ENCODE data around the gene EEPD1.
"Not testable (repeated sequence)": the region's sequence is repeated elsewhere in the genome, so short reads cannot be mapped to it uniquely, and the experiment has no call there.

Gene EEPD1

DNA sequence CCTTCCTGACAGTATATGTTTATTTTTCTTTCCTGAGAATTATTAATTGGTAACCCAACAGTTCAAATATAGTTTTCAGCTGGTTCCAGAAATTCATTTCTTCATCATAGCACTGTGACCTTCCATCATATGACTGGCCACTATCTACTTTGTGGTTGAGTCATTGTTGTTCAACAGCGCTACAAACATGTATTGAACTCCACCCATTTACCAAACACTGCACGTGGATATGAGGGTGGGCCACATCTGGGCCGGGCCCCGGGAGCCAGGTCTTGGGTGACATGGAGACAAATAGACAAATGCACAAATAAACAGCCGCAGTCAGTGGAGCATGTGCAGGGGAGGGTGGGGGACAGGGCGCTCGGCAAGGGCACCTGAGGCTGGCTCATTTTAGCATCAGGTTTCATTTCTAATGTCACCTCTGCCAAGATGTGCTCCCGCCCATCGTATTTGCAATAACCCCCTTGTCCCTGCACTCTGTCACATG lies 24.0 kb upstream of the EEPD1 start:
- DNase-seq, result no peak

DNA sequence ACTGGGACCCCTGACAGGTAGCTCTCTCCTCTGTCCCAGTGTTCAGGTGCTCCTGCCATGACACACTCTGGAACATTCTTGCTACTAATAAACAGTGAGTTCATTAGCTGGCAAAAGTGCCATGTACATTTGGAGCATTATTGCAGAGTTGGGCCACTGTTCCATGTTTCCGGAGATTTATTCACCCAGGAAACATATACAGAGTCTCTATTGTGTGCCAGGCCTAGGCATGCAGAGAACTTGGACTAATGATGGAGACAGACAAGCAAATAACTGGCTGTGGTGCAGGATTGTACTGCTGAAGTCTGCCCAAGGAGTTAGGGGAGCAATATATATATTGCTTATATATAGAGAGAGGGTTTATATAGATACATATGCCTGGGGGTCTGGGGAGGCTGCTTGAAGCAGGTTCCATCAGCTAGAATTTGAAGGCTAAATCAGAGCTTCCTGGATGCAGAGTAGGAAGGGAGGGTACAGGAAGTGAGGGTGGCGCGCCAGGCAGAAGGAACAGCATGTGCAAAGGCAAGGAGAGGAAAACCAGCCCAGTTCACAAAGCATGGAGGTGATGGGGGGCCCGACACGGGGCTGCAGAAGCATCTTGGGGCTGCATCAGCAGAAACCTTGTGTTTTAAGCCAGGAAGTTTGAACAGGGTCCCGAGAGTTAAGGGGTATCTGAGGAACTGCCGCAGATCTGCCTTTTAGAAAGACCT lies 22.7 kb upstream of the EEPD1 start:
- DNase-seq, result no peak

DNA sequence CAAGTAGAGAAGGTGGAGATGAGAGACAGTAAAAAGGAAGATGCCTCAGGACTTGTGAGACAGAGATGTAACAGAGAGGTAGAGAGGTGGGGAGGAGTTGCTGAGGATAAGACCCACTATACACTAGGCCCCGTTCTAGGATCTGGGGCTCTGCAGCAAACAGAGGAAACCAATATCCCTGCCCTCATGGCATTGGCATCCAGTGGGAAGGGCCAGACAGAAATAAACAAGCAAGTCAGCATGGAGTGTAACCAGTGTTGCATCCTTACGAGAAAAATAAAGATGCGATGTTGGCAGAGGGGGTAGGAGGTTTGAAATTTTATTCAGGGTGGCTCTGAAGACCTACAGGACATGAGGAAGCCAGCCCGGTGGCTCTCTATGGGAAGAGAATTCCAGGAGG lies 22.0 kb upstream of the EEPD1 start:
- no peak for DNase-seq

DNA sequence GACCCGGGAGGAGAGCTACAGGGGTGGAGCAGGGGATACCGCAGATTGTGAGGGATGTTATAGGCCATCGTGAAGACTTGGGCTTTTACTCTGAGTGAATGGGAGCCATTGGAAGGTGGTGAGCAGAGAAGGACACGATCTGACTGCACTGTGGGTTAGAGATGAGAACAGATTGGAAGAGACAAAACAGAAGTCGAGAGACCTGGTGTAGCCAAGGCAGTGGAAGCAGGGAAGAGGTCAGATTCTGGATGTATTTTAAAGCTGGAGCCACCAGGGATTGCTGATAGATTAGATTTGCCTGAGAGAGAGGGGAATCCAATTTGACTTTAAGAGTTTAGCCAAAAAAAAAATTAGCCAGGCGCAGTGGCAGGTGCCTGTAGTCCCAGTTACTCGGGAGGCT lies 21.6 kb upstream of the EEPD1 start:
- DNase-seq, result no peak

DNA sequence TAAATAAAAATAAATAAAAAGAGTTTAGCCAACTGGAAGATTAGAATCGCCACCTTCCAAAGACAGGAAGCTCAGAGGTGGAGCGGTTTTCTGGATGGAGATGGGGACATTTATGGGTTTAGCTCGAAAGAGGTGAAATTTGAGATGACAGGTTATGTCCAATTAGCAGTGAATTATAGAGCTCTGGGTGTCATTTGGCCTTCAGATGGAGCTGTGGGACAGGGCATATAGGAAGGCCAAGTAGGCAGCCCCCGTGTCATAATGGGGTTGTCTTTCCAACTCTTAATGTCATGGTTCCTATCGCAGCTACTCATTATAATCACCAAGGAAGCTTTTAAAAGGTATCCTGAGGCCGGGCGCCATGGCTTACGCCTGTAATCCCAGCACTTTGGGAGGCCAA lies 21.0 kb upstream of the EEPD1 start:
- no peak for DNase-seq

DNA sequence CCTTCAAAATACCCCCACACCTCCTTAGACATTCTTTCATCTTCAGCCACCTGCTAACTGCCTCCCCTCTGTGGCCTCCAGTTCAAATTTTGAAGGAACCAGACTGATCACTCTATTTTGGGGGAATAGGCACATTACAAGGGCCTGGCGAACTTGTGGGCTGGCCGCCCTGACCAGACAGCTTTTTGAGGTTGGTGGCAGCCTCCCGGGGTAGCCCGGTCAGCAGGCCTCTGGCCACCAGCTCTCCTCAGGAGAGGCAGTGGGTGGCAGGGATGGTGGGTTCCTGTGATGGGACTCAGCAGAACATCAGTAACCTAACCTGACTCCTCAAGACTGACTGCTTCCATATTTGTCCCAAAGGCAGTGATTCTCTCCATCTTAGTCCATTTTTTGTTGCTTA lies 17.4 kb upstream of the EEPD1 start:
- DNase-seq, result no peak

DNA sequence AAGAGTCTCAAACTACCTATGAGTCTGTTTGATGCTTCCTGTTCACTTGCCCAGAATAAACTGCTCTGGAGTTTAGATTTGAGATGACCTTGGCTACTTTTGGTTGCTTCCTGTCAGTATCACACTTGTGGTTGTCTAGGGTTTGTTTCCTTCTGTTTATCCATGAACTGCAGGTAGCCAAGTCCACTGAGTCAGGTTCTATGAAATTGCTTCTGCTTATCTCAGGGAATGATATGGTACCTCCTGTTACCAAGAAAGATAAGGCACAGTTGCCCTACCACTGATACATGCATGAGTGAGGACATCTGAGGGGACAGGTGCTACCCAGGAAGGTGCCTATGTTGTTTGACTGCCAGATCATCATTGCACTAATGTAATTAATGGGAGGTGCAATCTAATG lies 15.8 kb upstream of the EEPD1 start:
- no peak for DNase-seq

DNA sequence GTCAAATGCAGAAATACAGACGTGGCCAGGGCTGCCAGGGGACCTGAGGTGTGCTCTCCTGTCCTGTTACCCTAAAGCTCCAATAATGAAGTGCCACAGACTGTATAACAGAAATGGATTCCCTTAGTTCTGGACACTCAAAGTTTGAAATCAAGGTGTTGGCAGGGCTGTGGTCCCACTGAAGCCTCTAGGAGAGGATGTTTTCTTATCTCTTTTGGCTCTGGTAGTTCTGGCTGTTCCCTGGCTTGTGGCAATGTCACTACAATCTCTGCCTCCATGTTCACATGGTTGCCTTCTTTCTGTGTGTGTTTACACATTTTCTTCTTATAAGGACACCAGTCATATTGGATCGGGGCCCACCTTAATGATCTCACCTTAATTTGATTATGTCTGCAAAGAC lies 15.3 kb upstream of the EEPD1 start:
- DNase-seq, result no peak

DNA sequence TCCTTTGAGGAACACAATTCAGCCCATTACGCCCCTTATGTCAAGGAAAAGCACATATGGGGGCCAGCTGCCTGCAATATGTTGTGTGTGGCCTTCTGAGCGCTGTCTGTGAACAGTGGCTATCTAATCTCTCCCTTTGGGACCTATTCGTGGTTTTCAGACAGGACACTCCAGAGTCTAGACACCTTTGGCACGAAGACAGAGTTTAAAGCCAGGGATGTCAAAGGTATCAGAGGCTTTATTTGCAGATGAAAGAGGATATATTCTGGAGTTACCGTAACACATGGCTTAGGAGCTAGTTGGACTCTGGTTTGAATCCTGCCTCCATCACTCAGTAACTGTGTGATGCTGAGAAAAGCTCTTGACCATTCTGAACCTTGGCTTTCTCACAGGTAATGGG lies 14.8 kb upstream of the EEPD1 start:
- DNase-seq, result no peak

DNA sequence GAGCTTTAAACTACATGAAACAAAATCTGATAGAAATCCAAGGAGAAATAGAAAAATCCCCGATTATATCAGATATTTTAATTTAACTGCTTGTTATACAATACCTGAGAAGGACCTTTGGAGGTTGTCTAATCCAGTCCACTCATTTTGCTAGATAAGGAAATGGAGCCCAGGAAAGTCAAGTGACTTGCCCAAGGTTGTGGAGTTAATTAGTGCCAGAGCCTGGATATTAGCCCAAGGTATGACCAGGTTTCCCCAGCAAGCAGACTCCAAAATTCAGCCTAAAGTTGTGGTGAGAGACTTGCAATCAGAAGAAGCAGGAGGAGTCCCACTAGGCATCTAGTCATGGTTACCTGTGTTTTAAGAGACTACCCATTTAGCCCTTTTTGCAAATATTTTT lies 11.7 kb upstream of the EEPD1 start:
- no peak for DNase-seq

DNA sequence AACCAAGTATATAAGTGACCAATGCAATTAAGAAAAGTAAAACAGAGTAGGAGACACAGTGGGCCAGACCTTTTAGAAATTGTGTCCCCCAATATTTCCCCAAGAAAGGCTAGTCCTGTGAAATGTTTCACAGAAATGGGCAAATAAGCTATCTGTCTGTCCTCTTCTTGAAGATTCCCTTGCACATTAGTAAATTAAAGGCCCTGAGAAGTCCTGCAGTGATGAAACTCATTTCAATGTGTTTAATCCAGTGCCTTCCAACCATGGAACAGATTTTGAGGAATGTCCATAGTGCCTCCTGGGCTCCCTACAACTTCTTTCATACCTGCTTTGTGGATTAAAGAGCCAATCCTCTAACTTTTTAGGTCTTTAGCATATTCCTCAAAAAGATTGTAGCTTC lies 11.2 kb upstream of the EEPD1 start:
- DNase-seq, result no peak

DNA sequence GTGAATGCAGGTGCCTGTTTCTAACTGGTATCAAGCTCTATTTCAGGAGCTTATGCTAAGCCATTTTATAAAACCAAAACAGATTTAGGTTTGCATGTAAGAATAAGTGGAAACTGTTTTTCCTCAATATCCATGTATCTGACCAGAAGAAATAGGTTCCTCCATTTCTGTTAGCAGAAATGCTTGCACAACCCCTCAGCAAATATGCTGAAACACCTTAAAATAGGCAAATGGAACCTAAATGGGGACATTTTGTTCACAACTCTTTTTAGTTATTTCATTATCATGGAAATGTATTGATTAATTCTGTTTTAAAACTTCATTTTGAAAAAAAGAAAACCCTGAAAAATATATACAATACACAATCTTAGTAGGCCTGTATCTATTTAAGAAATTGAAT lies 8.9 kb upstream of the EEPD1 start:
- no peak for DNase-seq

DNA sequence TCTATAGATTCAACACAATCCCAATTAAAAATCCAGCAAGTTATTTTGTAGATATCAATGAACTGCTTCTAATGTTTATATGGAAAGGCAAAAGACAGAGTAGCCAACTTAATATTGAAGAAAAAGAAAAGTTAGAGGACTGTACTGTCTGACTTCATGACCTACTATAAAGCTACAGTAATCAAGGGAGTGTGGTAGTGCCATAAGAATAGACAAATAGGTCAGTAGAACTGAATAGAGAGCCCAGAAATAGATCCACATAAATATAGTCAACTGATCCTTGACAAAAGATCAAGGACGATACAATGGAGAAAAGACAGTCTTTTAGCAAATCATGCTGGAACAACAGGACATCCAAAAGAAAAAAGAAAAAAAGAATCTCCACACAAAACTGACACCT lies 7.4 kb upstream of the EEPD1 start:
- DNase-seq, result no peak

DNA sequence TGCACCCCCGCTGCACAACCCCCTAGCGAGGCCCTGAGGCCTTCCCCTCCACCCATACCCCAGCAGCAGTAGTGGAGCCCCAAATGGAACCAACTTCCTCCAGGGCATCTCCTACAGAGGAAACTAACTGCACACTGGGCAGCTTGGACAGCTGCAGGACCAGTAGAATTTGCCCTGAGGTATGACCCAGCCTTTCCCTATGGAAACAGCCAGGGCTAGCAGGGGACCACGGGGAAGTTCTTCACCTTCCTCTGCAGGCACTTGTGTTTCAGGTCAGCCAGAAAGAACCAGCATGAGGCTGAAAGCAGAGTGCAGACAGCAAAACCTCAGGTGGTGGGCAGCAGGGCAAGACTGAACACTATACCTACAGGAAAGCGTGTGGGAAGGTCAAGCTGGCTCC lies 5.7 kb upstream of the EEPD1 start:
- no peak for DNase-seq

DNA sequence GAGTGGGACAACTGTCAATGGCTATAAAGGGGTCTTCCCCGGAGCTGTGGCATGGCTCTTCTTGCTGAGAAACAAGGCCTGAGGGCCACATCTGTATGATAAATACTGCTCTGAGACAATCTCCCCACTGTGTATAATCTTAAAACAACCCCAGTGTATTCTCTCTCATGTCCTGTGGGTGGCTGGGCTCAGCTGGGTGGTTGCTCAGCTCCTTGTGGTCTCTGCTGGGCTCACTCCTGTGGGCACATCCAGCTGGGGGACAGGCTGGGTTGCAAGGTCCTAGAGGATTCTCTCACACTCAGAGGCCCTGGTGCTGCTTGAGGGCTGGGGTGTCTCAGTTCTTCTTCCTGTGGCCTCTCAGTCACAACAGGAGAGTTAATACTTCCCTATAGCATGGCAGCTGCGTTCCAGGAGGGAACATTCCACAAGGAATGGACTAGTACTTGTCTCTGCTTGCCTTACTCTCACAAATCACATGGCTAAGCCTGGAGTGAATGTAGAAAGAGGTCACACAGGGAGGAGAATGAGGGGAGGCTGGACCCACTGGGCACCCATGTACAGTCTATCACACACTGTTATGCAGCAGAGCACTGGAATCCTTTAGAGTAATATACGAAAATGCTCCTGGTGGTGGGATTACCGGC lies 4.5 kb upstream of the EEPD1 start:
- DNase-seq, result no peak

DNA sequence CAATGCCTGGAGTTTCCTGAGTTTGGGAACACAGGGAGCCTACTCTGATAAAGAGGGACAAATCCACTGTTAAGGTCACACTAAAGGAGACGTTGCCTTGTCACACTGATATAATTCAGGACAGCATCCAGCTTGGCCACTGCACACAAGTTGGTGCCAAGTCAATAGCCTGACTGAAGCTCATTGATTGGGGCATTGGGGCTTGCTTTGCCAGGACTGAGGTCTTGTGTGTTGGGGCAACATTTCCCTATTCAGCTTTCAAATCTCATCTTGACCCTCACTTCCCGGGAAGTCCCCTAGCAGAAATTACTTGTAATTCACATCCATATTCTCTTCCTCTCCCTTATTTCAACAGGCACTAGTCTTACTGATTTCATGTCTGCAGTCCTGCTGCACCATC lies 3.8 kb upstream of the EEPD1 start:
- DNase-seq, result not testable (repeated sequence)

DNA sequence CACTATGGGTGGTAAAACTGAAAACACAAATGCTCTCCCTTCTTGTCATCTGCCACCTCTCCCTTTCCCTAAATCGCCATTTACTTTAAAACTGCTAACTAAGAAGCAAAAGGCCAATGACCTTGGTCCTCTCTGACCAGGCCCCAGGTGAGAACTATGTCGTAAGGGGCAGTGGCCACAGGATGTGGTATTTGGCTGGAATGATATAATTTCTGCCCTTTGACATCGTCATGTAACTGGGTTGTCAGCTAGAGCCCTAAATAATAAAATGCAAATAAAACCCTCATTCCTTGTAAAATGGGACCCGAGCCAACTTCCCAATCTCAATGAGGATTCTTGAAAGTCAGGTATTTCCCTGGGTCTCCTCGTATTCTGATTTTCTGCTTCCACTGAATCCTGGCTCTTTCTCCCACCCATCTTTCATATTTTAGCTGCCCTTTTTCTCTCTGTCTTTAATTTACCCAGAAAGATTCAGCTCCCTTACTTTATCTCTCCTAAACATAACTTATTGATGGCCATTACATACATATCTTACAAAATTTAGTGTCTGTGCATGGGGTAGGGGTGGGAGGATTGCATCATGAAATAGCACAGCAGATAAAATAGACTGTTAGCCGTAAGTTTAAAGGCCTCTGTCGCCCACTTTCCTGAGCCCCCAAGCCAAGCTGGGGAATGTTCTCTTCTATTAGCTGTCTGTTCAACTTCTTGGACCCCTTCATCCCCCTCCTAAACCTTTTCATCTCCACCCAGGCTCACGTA lies 3.2 kb upstream of the EEPD1 start:
- DNase-seq, result no peak

DNA sequence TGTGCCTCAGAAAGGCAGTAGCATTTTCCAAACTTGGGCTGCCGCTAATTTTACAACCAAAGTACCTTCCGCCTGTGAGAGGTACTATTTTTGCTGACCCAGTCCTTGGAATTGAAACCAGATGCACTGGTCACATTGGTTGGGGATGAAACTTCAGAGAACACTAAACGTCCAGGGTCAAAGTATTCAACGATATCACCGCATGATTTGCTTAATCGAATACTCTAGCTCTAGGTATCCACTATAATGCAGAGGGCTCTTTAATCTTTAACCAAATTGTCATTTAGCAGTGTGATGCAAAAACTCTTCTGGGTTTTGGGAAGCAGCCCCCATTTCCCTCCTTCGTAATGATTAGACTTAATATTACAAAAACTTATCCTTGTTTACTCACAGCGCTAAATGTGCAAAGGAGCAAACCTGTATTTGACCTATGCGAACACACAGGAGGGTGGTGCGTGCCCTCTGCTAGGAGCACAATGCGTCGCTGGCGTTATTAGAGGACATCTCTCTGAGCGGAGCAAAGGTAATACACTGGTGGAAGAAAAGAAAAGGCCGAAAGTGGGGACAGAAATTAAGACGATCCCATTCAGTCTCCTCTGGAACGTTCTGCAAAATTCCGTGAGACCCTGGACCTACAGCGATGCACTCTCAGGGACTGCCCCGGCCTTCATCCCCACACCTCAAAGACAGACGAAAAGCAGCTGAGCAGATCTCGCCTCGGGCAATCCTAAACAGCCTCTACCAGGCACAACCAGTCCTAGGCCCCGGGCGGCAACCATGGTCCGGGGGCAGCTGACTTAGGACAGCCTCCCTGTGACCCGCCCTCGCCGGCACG lies 916 bp upstream of the EEPD1 start:
- no peak for DNase-seq

DNA sequence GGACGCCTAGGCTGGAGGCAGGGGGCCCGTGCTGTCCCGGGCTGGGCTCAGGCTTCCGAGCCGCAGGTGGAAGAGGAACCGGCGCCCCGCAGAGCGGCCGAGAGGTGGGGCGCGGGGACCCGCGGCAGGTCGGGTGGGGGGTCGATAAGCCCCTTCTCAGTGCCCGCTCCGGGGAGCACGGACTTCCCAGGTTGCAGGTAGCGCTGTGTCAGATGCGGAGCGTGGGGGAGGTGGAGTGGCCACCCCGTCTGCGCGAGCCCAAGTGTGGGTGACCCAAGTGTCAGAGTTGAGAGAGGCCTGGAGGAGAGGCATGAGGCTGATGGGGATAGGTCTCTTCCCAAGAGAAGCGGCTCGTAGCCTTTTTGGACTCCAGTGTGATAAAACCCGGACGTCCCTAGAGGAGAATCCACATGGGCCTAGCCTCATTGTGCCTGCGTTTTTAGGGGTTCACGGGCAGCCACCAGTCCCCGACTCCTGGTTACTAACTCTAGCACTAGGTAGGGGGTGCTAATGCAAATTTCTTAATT lies 580 bp downstream of the EEPD1 start:
- DNase-seq, result no peak

DNA sequence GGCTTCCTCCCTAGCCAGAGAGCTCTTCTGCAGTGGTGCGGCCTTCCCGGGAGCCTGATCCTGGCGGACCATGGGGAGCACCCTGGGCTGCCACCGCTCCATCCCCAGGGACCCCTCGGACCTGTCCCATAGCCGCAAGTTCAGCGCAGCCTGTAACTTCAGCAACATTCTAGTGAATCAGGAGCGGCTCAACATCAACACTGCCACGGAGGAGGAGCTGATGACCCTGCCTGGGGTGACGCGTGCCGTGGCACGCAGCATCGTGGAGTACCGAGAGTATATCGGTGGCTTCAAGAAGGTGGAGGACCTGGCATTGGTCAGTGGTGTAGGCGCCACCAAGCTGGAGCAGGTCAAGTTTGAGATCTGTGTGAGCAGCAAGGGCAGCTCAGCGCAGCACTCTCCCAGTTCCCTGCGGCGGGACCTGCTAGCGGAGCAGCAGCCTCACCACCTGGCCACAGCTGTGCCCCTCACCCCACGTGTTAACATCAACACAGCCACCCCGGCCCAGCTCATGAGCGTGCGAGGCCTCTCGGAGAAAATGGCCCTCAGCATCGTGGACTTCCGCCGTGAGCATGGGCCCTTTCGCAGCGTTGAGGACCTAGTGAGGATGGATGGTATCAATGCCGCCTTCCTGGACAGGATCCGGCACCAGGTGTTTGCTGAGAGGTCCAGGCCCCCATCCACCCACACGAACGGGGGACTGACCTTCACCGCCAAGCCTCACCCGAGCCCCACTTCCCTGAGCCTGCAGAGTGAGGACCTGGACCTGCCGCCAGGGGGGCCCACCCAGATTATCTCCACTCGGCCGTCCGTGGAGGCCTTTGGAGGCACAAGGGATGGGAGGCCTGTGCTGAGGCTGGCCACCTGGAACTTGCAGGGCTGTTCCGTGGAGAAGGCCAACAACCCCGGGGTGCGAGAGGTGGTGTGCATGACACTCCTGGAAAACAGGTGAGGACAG lies 1.5 kb downstream of the EEPD1 start:
- no peak for DNase-seq

DNA sequence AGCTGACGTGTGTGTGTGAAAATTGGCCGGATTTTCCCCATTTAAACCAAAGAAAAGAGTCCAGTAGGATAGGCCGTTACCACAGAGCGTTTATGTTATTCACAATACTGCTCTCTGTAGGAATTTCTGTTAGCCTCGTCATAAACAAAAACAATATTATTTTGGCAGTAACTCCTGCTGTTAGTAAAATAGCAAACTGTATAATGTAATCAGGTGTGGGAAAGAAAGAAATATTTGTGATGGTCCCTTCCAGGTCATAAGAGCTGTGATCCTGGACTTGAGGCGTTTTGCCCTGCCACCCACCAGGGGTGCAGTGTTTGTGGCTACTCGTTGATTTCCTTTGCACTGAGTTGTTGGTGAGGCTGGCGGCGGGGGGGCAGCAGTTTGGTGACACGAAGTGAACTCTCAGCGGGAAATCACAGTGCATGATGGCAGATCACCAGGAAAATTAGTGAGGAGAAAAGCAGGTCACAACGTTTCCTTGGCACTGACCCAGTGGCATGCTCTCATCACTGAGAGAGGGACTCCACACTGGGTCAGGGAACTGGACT lies 2.8 kb downstream of the EEPD1 start:
- DNase-seq, result no peak
